Kidney epithelial cell (primary cell): ENCODE measurements around the gene HOXB7. TPM values are rescaled to one million over a fixed set of nuclear protein-coding genes. Genes with fewer than 3 reads are reported as not detected.

Experiments
- DNase-seq: peaks from one replicate; pipeline ENCODE4 v3.0.0-alpha.2; 2010; ENCODE audit warnings: low read depth
- H3K27me3 ChIP-seq: 2 replicates; pipeline ENCODE4 v1.6.0; 2011; ENCODE audit warnings: low read length; ENCODE audit not compliant: control insufficient read depth, insufficient read depth
- H3K36me3 ChIP-seq: 2 replicates; pipeline ENCODE4 v1.5.1; 2011; ENCODE audit warnings: low read length; ENCODE audit not compliant: control insufficient read depth, insufficient read depth
- H3K4me3 ChIP-seq: 2 replicates; pipeline ENCODE4 v1.5.1; 2011; ENCODE audit warnings: low read depth, mild to moderate bottlenecking, control low read depth, low read length
- total RNA-seq: library from RNA; depleted of rRNA; stranded (reverse); fragments of >200 nt; gene quantifications from 2 replicates; pipeline ENCODE4 v1.2.3, GENCODE V29; 2015
- TF ChIP-seq, protein P1 (sequence below): IDR thresholded peaks from 2 replicates; pipeline ENCODE4 v1.5.1; 2011; ENCODE audit warnings: mild to moderate bottlenecking, moderate library complexity, low read length, control low read depth, inconsistent platforms; ENCODE audit not compliant: insufficient read depth, poor library complexity, severe bottlenecking

The HOXB7 gene
- total RNA-seq, 1 donor from 2014 or later = 27.2 TPM

DNA sequence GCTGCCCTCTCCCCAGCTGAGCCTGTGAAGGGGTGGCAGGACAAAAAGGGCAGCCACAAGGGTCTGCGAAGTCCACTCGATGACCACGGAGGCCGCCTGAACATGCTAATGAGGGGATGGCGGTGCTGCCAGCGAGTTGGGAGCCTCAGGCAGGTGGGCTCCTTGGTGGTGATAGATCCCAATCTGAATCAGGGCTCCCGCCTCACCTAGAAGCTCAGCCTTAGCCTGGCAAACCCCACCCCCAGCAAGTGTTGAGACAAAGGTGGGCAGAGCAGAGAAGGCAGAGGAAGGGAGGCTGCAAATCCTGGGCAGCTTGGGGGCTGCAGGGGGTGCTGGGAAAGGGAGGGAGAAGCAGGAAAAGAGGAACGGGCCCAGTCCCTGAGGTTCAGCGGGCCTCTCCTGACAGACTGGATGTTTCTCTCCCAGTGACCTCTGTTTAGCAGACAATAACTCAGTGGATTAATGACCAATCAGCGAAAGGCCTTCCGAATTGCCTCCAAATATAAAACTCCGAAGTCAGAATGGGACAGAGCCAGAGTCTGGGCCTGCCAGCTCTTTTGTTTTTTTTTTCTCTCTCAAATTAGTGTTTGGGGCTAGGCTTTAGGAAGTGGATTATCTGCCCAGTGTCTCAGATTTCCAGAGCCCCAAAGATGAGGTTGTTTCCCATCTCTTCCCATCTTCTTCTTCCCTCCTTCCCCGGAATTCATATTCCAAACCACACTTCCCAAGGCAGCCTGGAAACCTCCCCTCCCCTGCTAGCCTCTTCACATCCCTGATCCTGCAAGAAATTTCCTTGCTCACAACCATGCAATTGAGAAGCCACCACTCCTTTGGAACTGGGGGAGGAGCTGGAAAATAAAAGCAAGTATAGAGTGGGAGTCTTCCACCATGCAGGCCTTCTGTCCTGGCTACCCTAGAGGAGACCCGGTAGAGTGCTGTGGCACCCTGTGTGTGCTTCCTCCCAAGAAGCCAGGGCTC lies 50.7 kb downstream of the HOXB7 start:
- H3K36me3 ChIP-seq = peaks cover 2% of the 10 kb centered on the region
- no peak overlapping the region for H3K4me3 ChIP-seq
- H3K27me3 ChIP-seq = no peaks in the 10 kb centered on the region
- TF ChIP-seq, protein P1, sequence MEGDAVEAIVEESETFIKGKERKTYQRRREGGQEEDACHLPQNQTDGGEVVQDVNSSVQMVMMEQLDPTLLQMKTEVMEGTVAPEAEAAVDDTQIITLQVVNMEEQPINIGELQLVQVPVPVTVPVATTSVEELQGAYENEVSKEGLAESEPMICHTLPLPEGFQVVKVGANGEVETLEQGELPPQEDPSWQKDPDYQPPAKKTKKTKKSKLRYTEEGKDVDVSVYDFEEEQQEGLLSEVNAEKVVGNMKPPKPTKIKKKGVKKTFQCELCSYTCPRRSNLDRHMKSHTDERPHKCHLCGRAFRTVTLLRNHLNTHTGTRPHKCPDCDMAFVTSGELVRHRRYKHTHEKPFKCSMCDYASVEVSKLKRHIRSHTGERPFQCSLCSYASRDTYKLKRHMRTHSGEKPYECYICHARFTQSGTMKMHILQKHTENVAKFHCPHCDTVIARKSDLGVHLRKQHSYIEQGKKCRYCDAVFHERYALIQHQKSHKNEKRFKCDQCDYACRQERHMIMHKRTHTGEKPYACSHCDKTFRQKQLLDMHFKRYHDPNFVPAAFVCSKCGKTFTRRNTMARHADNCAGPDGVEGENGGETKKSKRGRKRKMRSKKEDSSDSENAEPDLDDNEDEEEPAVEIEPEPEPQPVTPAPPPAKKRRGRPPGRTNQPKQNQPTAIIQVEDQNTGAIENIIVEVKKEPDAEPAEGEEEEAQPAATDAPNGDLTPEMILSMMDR = no peak
- DNase-seq = no peak

DNA sequence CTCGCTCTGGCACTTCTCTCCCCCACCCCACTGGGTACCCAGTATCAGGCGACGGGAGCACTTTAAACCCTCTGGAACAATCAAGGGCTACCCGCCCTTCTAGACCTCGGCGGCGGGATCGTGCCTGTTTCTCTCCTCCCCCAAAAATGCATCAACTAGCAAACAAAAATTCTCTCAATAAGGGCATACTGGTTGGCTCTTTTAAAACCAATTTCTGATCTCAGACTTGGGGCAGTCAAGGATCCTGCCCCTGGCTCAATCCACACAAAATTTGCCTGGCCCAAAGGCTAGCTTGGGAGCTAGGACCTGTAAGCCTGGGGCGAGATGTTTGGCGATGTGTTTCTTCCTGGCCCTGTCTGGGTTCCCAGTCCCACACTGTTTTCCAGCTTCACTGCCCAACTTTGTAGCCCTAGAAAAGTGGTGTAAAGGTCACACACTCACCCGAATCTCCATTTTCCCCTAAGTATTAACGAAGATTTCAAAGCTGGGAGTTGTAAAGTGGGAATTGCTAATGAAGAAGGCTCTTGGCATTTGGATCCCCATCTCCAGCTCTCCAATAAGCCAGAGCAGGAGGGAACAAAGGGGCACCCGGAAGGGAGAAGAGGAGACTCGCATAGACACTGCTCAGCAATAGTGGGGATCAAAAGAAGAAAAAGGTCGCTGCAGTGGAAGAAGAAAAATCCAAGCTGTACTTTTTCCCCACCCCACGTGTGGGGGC lies 51.5 kb downstream of the HOXB7 start:
- Histone ChIP-seq H3K36me3 (peaks cover 6% of the 10 kb centered on the region), H3K27me3 (no peaks in the 10 kb centered on the region), H3K4me3 (peak overlapping the region; percentile 8)
- TF ChIP-seq, protein P1 = no peak
- DNase-seq = no peak

DNA sequence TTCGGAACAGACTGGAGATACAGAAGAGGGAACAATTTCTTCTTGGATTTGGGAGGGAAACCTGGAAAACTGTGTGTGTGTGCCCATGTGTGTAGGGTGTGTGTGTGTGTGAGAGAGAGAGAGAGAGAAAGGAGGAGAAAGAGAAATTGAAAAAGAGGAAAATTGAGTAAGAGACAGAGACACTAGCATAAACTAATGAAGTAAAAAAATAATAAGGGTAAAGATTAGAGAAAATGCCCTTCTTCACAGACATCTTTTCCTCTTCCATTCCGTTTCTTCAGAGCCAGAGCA lies 52.0 kb downstream of the HOXB7 start:
- Histone ChIP-seq H3K27me3 (no peaks in the 10 kb centered on the region), H3K36me3 (peaks cover 8% of the 10 kb centered on the region), H3K4me3 (peak overlapping the region; percentile 21)
- DNase-seq = no peak
- TF ChIP-seq, protein P1 = no peak

DNA sequence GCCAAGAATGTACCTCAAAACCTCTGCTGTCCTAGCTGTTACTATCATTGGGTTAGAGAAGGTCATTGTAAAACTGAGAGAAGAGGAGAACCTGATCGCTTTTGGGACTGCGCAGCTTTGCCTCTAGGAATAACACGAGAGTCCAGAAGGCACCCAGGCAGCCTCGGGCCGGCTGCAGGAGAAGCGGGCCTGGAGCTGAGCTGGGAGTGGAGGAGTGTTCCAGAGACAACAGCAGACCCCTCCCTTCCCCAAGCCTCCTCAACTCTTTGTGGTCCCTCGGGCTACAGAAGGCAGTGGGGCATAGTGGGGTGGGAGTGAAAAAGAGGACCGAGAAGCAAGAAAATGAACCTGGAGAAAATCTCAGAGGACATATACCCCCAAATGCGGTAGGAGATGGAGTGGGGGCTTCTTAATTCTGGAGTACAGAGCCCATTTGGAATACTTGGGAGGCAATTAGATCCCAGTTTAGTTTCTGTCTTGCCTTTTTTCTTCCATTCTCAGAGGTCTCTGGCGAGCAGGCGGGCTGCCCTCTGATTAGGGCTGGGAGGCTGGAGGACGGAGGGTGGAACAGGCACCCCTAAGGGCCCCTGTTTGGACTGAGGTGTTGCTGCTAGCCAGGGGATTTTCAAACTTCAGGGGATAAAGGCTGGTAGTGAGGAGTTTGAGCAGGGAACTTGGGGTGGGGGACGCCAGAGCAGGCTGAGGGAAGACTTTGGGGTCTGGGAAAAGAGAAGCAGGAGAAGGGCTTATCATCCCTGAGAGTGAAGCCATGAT lies 52.6 kb downstream of the HOXB7 start:
- TF ChIP-seq, protein P1 = no peak
- Histone ChIP-seq H3K4me3 (peak overlapping the region; percentile 21), H3K27me3 (no peaks in the 10 kb centered on the region), H3K36me3 (peaks cover 8% of the 10 kb centered on the region)
- no peak for DNase-seq

Other genes starting within 250 kb of the HOXB7 start
- gene SKAP1, start 180.8 kb downstream of the HOXB7 start, total RNA-seq = 3.6 and 5.6 TPM in 2 replicates
- gene HOXB1, start 80.0 kb downstream of the HOXB7 start, total RNA-seq = not detected in 2 replicates
- 15.2 and 24.6 TPM in 2 replicates for gene HOXB2, start 65.9 kb downstream of the HOXB7 start, total RNA-seq
- gene HOXB4, start 32.7 kb downstream of the HOXB7 start, total RNA-seq = 3.6 and 4.4 TPM in 2 replicates
- 24.0 and 31.1 TPM in 2 replicates for gene HOXB3, start 20.8 kb downstream of the HOXB7 start, total RNA-seq
- 3.6 and 3.8 TPM in 2 replicates for gene HOXB5, start 17.2 kb downstream of the HOXB7 start, total RNA-seq
- 29.8 and 30.7 TPM in 2 replicates for gene HOXB6, start 6.0 kb downstream of the HOXB7 start, total RNA-seq
- 7.2 and 7.5 TPM in 2 replicates for gene HOXB8, start 4.3 kb upstream of the HOXB7 start, total RNA-seq
- 70.1 and 77.0 TPM in 2 replicates for gene HOXB9, start 15.3 kb upstream of the HOXB7 start, total RNA-seq
- not detected in 2 replicates for gene PRAC1, start 111.5 kb upstream of the HOXB7 start, total RNA-seq
- gene PRAC2, start 112.2 kb upstream of the HOXB7 start, total RNA-seq = not detected in 2 replicates
- gene HOXB13, start 117.7 kb upstream of the HOXB7 start, total RNA-seq = not detected in 2 replicates
- gene TTLL6, start 206.2 kb upstream of the HOXB7 start, total RNA-seq = not detected in 2 replicates
- 33.3 and 45.1 TPM in 2 replicates for gene CALCOCO2, start 220.0 kb upstream of the HOXB7 start, total RNA-seq